ENCODE results near the gene NUDT16L1.

Gene NUDT16L1

GRCh38 chr16:4684763-4685162 lies 8.6 kb upstream of the NUDT16L1 start:
- TF ChIP-seq USF1 (IDR thresholded peaks at IDR 0.05) (no peak), TEAD4 (IDR thresholded peaks at IDR 0.05) (no peak), FOXM1 (IDR thresholded peaks at IDR 0.05; ENCODE audit: borderline replicate concordance, low read depth) (no peak), EGR1 (IDR thresholded peaks at IDR 0.05) (no peak)

- TF ChIP-seq CREB1 (IDR thresholded peaks at IDR 0.05; ENCODE audit: low read depth) (no peak), TCF12 (IDR thresholded peaks at IDR 0.05; ENCODE audit: low read depth) (no peak), FOXM1 (IDR thresholded peaks at IDR 0.05; ENCODE audit: borderline replicate concordance, low read depth) (no peak), EGR1 (IDR thresholded peaks at IDR 0.05) (no peak), EP300 (IDR thresholded peaks at IDR 0.05; ENCODE audit: borderline replicate concordance) (no peak), ZBTB7A (IDR thresholded peaks at IDR 0.05; ENCODE audit: low read depth) (no peak), CEBPB (IDR thresholded peaks at IDR 0.05) (no peak), NFIC (IDR thresholded peaks at IDR 0.05) (no peak), TEAD4 (IDR thresholded peaks at IDR 0.05) (no peak), TAF1 (IDR thresholded peaks at IDR 0.05; ENCODE audit: low read depth) (no peak), YY1 (IDR thresholded peaks at IDR 0.05; ENCODE audit: low read depth) (no peak), MAX (IDR thresholded peaks at IDR 0.05) (no peak)
These were observed 8.1 kb upstream of the NUDT16L1 start for GRCh38 chr16:4685292-4685691.

DNA sequence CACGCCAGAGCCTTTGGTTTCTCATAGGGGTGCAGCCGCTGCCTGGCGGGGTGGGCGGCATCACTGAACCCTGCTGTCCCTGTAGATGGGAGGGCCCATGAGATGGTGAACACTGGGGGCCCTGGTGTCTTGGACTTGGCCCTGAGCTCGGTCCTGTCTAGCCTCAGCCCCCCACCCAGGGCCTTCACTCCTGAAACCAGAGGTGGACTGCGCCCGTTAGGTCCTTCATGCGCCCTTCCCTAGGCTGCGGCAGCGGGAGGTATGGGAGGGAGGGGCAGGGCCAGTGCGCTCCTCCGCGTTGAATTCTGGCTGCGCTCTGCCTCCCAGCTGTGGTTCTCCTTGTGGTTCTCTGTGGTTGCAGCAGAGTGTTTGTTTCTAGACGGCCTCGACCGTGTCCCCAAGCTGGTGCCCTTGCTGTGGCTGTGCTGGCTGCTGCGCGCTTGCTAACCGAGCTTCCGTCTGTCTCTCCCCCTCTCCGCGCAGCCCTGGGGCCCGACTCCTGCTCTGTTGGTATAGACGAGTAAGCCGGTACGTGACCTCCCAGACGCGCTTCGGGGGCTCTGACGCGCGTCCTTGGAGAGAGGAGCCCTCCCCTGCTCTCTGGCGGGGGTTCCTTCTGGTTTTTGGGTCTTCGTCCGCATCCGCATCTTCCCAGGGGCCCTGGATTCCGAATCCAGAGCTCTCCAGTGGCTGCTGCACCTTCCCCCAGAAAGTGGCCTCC lies 7.4 kb upstream of the NUDT16L1 start:
- TF ChIP-seq TAF1 (IDR thresholded peaks at IDR 0.05; ENCODE audit: low read depth), result no peak
- TF ChIP-seq, protein P1, sequence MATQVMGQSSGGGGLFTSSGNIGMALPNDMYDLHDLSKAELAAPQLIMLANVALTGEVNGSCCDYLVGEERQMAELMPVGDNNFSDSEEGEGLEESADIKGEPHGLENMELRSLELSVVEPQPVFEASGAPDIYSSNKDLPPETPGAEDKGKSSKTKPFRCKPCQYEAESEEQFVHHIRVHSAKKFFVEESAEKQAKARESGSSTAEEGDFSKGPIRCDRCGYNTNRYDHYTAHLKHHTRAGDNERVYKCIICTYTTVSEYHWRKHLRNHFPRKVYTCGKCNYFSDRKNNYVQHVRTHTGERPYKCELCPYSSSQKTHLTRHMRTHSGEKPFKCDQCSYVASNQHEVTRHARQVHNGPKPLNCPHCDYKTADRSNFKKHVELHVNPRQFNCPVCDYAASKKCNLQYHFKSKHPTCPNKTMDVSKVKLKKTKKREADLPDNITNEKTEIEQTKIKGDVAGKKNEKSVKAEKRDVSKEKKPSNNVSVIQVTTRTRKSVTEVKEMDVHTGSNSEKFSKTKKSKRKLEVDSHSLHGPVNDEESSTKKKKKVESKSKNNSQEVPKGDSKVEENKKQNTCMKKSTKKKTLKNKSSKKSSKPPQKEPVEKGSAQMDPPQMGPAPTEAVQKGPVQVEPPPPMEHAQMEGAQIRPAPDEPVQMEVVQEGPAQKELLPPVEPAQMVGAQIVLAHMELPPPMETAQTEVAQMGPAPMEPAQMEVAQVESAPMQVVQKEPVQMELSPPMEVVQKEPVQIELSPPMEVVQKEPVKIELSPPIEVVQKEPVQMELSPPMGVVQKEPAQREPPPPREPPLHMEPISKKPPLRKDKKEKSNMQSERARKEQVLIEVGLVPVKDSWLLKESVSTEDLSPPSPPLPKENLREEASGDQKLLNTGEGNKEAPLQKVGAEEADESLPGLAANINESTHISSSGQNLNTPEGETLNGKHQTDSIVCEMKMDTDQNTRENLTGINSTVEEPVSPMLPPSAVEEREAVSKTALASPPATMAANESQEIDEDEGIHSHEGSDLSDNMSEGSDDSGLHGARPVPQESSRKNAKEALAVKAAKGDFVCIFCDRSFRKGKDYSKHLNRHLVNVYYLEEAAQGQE (IDR thresholded peaks at IDR 0.05; ENCODE audit: low read depth), result no peak
- no peak for TF ChIP-seq EP300 (IDR thresholded peaks at IDR 0.05; ENCODE audit: borderline replicate concordance)
- TF ChIP-seq MAX (IDR thresholded peaks at IDR 0.05), result no peak
- TF ChIP-seq NFIC (IDR thresholded peaks at IDR 0.05), result no peak
- TF ChIP-seq YY1 (IDR thresholded peaks at IDR 0.05; ENCODE audit: low read depth), result no peak
- TF ChIP-seq FOXM1 (IDR thresholded peaks at IDR 0.05; ENCODE audit: borderline replicate concordance, low read depth), result no peak
- TF ChIP-seq CEBPB (IDR thresholded peaks at IDR 0.05), result no peak

DNA sequence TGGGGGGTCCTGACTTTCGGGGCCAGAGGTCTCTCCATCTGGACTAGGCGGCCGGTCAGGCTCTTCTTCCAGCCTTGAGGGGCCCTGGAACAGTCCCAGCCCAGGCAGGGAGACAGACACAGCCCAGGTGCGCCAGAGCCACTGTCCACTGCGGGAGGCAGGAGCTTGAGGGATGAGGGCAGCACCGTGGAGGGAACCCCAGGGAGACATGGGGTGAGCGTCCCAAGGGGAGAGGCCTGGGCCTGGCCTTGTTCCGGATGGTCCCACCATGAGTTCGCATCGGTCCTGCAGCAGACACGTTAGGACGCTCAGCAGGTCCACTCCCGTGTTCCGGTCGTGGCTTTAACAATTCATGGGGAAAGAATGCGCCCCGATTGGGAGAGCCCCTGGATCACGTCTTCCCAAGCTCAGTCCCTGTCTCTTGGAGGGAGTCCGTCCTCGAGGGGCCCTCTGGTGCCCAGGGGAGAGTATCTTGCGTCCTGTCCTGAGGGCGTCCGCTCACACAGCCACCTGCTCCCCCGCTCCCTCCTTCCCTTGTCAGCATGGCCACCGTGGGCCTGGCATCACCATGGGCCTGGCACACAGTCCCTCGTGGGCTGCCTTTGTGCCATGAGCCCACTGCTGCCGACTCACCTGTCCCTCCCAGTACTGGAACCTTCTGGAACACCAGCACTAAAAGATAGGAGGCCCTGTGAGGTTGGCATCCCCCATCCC lies 6.7 kb upstream of the NUDT16L1 start:
- TF ChIP-seq EGR1 (IDR thresholded peaks at IDR 0.05), result no peak
- TF ChIP-seq, protein P1 (IDR thresholded peaks at IDR 0.05; ENCODE audit: low read depth), result no peak
- TF ChIP-seq NFIC (IDR thresholded peaks at IDR 0.05), result no peak
- no peak for TF ChIP-seq ZBTB7A (IDR thresholded peaks at IDR 0.05; ENCODE audit: low read depth)
- TF ChIP-seq RAD21 (IDR thresholded peaks at IDR 0.05; ENCODE audit: low read depth), result no peak
- TF ChIP-seq CEBPB (IDR thresholded peaks at IDR 0.05), result no peak
- no peak for TF ChIP-seq TCF12 (IDR thresholded peaks at IDR 0.05; ENCODE audit: low read depth)
- no peak for TF ChIP-seq EP300 (IDR thresholded peaks at IDR 0.05; ENCODE audit: borderline replicate concordance)
- TF ChIP-seq MAX (IDR thresholded peaks at IDR 0.05), result no peak
- TF ChIP-seq USF1 (IDR thresholded peaks at IDR 0.05), result no peak
- no peak for TF ChIP-seq FOXM1 (IDR thresholded peaks at IDR 0.05; ENCODE audit: borderline replicate concordance, low read depth)
- no peak for TF ChIP-seq TAF1 (IDR thresholded peaks at IDR 0.05; ENCODE audit: low read depth)
- no peak for TF ChIP-seq TEAD4 (IDR thresholded peaks at IDR 0.05)
- no peak for TF ChIP-seq CREB1 (IDR thresholded peaks at IDR 0.05; ENCODE audit: low read depth)
- no peak for TF ChIP-seq YY1 (IDR thresholded peaks at IDR 0.05; ENCODE audit: low read depth)

DNA sequence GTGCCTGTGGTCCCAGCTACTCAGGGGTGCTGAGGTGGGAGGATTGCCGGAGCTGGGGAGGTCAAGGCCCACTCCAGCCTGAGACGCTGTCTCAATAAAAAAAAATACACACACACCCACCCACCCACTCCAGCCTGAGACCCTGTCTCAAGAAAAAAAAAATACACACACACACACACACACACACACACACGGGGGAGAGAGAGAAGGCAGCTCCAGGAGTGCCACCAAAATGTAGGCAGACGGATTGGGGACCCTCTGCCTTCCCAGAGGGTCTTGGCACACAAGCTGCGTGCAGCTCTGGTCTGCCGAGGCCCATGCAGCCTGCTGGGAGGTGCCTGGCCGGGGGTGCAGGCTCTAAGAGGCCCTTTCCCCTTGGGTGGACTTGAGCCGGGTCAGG lies 5.9 kb upstream of the NUDT16L1 start:
- no peak for TF ChIP-seq FOXM1 (IDR thresholded peaks at IDR 0.05; ENCODE audit: borderline replicate concordance, low read depth)
- no peak for TF ChIP-seq EP300 (IDR thresholded peaks at IDR 0.05; ENCODE audit: borderline replicate concordance)
- no peak for TF ChIP-seq TEAD4 (IDR thresholded peaks at IDR 0.05)
- TF ChIP-seq USF1 (IDR thresholded peaks at IDR 0.05), result no peak
- no peak for TF ChIP-seq TCF12 (IDR thresholded peaks at IDR 0.05; ENCODE audit: low read depth)
- TF ChIP-seq YY1 (IDR thresholded peaks at IDR 0.05; ENCODE audit: low read depth), result no peak
- no peak for TF ChIP-seq CEBPB (IDR thresholded peaks at IDR 0.05)
- TF ChIP-seq ZBTB7A (IDR thresholded peaks at IDR 0.05; ENCODE audit: low read depth), result no peak
- no peak for TF ChIP-seq CREB1 (IDR thresholded peaks at IDR 0.05; ENCODE audit: low read depth)
- TF ChIP-seq TAF1 (IDR thresholded peaks at IDR 0.05; ENCODE audit: low read depth), result no peak
- TF ChIP-seq EGR1 (IDR thresholded peaks at IDR 0.05), result no peak
- no peak for TF ChIP-seq NFIC (IDR thresholded peaks at IDR 0.05)
